ENCODE measurements around the gene TAS2R30.

TAS2R30 gene

DNA sequence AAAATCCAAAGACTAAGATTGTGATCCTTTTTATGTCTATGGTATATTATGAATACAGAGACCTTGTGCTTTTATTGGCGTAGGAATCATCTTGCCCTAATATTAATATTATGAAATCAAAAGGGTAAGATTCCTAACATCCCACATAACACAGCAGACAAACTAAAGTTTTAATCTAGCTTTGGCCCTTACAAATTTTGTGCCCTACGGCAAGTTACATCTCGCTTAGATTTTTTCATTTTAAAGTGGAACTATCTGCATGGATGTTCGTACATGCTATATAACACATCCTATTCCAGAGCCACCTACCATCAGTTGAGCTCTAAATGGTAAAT, 36.3 kb upstream of the TAS2R30 start:
- peak overlapping the region; percentile 68 for H3K4me3 ChIP-seq (ENCODE audit: low read depth, low read length)
- TF ChIP-seq, protein P1, sequence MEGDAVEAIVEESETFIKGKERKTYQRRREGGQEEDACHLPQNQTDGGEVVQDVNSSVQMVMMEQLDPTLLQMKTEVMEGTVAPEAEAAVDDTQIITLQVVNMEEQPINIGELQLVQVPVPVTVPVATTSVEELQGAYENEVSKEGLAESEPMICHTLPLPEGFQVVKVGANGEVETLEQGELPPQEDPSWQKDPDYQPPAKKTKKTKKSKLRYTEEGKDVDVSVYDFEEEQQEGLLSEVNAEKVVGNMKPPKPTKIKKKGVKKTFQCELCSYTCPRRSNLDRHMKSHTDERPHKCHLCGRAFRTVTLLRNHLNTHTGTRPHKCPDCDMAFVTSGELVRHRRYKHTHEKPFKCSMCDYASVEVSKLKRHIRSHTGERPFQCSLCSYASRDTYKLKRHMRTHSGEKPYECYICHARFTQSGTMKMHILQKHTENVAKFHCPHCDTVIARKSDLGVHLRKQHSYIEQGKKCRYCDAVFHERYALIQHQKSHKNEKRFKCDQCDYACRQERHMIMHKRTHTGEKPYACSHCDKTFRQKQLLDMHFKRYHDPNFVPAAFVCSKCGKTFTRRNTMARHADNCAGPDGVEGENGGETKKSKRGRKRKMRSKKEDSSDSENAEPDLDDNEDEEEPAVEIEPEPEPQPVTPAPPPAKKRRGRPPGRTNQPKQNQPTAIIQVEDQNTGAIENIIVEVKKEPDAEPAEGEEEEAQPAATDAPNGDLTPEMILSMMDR (IDR thresholded peaks at IDR 0.05; ENCODE audit: low read depth, low read length) = no peak

DNA sequence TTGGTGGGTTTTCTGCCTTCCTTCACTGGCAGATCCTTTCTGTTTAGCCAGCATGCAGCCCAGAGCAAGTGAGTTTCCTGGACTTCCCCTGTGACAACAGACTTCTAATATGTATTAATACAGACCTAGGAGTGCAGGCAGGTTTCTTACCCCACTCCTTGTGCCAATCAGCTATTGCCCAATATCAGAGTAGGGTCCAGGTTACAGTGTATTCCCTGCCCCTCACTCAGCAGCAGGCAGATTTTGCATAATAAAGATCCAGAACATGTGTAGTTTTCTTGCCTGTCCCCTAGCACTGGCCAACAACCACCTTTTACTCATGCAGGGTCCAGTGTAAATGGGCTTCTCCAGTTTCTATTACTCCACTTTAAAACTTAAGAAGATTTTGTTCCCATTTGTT, 31.9 kb upstream of the TAS2R30 start:
- TF ChIP-seq, protein P1 (IDR thresholded peaks at IDR 0.05; ENCODE audit: low read depth, low read length) = no peak
- no peak overlapping the region for H3K4me3 ChIP-seq (ENCODE audit: low read depth, low read length)

DNA sequence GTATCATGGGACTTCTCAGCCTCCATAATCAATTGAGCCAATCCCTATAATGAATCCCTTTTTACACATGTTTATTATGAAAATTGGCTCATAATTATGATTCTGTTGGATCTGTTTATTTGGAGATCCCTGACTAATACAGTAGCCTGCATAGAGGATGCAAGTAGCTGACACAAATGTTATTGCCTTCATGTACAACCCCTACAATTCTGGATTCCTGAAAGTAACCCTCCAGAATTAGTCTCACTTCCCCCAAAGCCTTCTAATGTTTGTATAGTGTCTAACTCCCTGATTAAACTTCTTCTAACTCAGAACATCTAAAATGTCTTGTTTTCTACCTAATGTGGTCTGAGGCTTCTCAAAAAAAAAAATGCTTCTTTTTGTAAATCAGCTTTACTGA, 29.9 kb upstream of the TAS2R30 start:
- no peak overlapping the region for H3K4me3 ChIP-seq (ENCODE audit: low read depth, low read length)
- TF ChIP-seq, protein P1 (IDR thresholded peaks at IDR 0.05; ENCODE audit: low read depth, low read length) = no peak

DNA sequence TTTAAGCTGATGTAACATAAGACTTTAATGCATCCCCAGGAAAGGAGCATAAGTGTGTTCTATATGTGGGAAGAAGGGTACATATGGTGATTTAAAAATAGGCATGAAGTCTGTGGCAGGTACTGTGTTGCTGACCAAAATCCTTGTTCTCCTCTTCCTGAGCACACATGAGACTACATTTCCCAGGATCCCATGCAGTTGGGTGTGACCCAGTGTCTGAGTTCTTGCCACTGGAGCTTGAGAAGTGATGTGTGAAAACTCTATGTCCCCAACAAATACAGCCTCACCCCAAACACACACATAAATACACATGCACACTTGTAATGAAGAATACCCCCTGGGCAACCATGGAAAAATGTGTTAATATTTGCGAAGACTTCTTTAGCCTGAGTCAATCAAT, 28.1 kb upstream of the TAS2R30 start:
- no peak overlapping the region for H3K4me3 ChIP-seq (ENCODE audit: low read depth, low read length)
- TF ChIP-seq, protein P1 (IDR thresholded peaks at IDR 0.05; ENCODE audit: low read depth, low read length) = no peak

DNA sequence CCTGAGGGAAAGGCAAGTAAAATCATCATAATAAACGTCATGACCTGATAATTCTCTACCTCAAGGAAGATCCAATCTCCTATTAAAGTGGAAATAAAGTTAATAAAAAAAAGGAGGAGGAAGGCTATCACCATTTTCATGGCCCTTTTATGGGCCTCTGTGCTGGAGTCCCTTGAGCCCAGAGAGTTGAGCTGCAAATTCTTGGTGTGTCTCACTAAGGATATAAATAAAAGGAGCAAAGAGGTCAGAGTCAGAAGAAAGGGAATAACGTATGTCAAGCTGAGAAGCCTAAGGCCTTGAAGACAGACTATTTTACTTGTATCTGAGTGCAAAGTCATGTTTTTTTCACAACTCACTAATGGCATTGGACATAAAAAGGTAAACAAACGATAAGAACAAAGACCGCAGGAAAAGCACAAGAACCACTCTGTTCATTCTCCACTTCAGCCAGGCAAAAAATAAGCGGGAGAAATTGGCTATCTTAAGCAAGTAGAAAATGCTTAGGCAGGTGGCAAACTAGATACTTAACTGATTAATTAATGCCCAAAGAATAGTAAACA, 24.5 kb upstream of the TAS2R30 start:
- TF ChIP-seq, protein P1 (IDR thresholded peaks at IDR 0.05; ENCODE audit: low read depth, low read length) = no peak
- H3K4me3 ChIP-seq (ENCODE audit: low read depth, low read length) = no peak overlapping the region

DNA sequence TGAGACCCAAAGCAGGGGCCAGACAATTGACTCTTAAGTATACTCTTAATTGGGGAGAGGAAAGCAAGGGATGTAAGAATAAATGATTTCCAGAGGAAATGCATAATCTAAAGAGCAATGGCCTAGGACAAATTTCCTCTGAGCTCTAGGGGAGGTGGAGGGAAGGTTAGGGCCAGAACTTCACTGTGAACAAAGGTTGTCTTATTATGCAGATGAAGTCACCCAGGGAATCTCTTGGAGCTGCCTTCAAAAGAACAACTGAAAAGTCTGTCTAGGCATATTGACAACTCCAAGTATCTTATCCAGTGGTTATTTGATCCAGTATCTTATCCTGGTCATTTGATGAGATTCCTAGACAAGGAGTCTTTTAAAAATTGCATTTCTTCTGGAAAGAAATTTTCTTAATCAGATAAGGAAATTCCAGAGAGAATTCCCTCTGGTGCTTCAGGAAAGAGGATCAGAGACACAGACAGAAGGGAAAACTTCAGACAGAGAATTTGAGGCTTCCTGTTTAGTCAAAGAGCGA, 20.0 kb upstream of the TAS2R30 start:
- H3K4me3 ChIP-seq (ENCODE audit: low read depth, low read length) = no peak overlapping the region
- TF ChIP-seq, protein P1 (IDR thresholded peaks at IDR 0.05; ENCODE audit: low read depth, low read length) = no peak

DNA sequence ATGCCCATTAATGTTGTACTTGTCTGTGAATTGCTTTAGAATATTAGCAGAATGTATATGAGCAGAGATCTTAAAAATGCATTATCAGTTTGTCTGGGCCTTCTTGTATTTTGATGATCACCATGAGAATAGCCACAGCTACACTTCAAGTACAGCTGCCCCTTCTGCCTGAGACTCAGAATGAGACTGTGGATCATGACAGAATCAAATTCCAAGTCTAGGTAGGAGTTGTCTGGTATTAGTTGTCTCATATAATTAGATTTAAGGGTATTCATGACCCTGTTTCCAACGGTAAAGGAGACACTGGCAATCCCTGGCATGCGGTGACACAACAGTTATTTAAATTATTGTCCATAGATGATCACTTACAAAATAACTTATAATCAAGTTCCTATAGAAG, 18.3 kb upstream of the TAS2R30 start:
- TF ChIP-seq, protein P1 (IDR thresholded peaks at IDR 0.05; ENCODE audit: low read depth, low read length) = no peak
- no peak overlapping the region for H3K4me3 ChIP-seq (ENCODE audit: low read depth, low read length)
